GM20000 (cell line): ENCODE data around the gene SRD5A1.

Source experiments
- DNase-seq: peaks from one replicate; pipeline ENCODE4 v3.0.0; 2012; ENCODE audit warnings: low spot score
- TF ChIP-seq, protein P1 (sequence below): IDR thresholded peaks from 2 replicates; pipeline ENCODE4 v1.5.1; 2012; ENCODE audit warnings: mild to moderate bottlenecking, control low read depth; ENCODE audit errors: extremely low read depth, missing control alignments

Gene SRD5A1

DNA sequence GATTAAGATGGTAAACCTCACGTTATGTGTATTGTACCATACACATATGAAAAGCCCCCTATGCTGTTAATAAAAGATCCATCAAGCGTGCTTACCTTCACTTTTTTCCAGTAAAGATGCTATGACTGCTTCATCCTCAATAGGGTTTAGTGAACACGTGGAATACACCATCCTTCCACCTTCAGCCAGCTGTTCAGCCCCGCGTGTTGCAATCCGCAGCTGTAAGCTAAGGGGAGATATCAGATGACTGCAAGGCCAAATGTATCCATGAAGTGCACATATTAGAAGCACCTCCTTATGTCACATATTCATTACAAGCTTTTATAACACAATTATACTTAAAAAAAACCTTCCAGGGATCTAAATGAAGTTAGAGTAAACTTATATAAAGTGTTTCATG is 16.6 kb upstream of the SRD5A1 start:
- no peak for DNase-seq
- TF ChIP-seq, protein P1, sequence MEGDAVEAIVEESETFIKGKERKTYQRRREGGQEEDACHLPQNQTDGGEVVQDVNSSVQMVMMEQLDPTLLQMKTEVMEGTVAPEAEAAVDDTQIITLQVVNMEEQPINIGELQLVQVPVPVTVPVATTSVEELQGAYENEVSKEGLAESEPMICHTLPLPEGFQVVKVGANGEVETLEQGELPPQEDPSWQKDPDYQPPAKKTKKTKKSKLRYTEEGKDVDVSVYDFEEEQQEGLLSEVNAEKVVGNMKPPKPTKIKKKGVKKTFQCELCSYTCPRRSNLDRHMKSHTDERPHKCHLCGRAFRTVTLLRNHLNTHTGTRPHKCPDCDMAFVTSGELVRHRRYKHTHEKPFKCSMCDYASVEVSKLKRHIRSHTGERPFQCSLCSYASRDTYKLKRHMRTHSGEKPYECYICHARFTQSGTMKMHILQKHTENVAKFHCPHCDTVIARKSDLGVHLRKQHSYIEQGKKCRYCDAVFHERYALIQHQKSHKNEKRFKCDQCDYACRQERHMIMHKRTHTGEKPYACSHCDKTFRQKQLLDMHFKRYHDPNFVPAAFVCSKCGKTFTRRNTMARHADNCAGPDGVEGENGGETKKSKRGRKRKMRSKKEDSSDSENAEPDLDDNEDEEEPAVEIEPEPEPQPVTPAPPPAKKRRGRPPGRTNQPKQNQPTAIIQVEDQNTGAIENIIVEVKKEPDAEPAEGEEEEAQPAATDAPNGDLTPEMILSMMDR = no peak

DNA sequence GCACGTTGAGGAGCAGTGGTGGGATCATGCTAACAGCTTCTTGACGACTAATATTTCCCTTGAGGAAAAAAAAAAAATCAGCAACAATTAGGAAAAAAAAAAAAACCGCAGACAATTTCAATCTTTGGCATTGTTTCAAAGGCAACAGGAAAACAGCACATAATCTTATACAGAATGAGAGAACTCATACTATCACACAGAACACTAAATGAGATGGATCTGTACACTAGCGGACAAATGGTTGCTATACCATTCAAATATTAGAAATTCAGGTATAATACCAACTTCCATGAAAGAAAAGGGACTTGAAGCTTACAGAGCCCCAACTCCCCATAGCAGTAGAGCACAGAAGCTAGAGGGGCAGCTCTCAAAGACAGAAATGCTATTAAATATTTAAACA is 10.0 kb upstream of the SRD5A1 start:
- DNase-seq = no peak
- TF ChIP-seq, protein P1 = no peak

DNA sequence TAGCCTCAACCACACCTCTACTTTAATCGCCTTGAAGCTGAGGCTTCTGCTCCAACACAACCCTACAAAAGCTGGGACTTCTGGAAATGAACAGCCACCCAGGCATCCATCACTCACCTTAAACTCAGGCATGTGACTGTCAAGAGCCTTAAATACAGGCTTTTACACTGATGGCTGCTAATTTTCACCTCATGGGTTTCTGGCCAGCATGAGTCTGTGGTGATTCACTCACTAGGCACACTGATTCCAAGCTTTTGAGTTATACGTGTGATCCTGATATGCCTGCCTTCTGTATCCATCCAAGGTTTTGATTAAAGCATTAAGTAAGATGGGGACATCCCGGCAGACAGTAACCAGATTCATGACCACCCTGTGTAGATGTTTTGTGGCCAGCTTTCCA is 9.3 kb upstream of the SRD5A1 start:
- TF ChIP-seq, protein P1 = no peak

DNA sequence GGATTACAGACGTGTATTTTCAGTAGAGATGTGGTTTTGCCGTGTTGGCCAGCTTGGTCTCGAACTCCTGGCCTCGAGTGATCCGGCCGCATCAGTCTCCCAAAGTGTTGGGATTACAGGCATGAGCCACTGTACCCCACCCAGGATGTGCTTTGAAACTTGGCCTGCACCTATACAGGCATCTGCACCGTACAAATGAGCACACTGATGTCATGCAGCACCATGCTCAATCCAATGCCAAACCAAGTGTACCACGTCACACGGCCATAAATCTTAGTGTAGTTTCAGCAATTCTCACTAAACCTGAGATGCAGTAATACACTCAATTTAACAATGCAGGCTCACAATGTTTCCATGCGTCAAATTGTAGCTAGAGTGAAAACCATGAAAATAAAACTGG is 6.7 kb upstream of the SRD5A1 start:
- TF ChIP-seq, protein P1 = no peak
- no peak for DNase-seq

More for the DNA sequence above, 9.3 kb upstream of the SRD5A1 start:
- no peak for DNase-seq

DNA sequence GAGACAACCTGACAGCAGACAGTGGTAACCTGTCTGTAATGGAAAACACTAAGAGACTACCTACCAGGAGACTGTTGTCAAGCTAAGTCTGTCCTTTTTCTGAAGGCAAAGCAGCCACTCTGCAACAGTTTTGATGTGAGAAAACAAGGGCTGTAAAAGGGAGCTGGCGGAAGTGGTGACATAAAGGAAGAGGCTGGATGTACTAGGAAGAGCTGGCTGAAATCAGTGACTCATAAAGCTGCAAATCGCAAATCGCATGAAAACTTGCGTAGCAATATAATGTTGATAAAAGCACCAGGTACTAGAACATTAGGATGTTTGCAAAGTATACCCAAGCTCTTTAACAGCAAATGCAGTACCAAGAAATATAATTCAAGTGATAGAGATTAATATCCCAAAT is 1.8 kb upstream of the SRD5A1 start:
- TF ChIP-seq, protein P1 = no peak
- no peak for DNase-seq

DNA sequence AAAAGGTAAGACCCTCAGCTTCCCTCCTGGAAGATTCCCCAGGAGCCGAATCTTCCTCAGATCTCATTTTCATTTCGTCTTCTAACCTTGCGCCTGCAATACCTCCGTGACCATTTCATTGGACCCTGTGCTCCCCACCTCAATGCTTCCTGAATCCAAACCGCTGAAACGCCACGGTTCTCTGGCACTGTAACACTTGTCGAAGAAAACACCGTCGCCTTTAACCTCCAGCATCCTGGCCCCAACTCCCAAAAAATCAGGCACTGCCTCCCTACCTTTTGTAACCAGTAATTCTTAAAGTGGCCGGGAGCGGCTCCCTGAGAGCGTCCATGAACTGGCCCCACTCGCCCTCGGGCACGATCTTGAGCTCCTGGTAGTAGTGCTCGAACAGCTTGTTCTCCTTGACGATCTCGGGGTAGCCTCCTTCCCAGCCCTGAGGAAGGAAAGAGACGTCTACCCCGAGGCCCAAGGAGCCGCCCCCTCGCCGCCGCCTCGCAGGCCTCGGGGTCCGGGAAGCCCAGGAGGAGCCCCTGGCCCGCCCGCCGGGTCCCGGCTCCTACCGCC is 834 bp upstream of the SRD5A1 start:
- TF ChIP-seq, protein P1 = no peak
- no peak for DNase-seq

DNA sequence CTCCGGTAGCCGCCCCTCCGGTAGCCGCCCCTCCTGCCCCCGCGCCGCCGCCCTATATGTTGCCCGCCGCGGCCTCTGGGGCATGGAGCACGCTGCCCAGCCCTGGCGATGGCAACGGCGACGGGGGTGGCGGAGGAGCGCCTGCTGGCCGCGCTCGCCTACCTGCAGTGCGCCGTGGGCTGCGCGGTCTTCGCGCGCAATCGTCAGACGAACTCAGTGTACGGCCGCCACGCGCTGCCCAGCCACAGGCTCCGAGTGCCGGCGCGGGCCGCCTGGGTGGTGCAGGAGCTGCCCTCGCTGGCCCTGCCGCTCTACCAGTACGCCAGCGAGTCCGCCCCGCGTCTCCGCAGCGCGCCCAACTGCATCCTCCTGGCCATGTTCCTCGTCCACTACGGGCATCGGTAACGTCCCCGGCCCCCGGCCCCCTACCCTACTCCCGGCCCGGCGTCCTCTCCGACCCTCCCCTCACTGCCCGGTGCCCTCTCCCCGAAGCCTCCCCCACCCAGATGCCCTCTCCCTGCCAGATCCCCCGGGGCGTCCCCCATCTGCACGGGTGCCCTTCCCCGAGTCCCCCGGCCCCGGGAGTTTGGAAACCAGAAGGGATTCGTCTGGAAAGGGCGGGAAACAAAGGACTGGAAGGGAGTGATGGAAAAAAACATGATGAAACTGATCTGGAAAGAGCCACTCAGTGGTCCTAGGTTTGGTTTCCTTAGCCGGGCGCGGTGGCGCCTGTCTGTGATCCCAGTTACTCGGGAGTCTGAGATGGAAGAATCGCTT is 417 bp downstream of the SRD5A1 start:
- TF ChIP-seq, protein P1 = no peak
- DNase-seq = peak; percentile 20
